Measurements from ENCODE around the gene PHF13.
"Not testable (repeated sequence)": the region's sequence is repeated elsewhere in the genome, so short reads cannot be mapped to it uniquely, and the experiment has no call there.

The PHF13 gene

DNA sequence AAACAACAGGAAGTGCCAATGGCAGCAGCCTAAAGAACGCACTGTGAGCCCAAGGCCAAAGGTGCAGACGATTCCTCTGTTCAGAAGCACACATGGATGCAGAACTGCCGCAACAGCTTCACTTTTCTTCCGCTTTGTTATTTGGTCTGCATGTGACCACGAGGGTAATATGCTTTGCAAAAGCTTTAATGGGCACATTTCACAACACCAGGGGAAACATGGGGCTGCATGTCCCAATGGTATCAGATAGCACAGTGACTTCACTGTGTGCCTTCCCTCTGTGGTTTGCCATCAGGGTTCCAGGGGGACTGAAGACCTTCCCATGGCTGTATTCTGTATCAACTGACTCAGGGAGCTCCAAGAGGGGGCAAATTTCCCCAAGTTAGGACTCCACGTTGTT is 39.5 kb downstream of the PHF13 start:
- Histone ChIP-seq H3K4me1 (ENCODE audit: control insufficient read depth in 1 of 2, insufficient read depth in 1 of 2, low read depth in 1 of 2, low read length in 1 of 2) (peaks cover 9 to 11% of the 10 kb centered on the region in 2 experiments), H3K4me3 (ENCODE audit: low read depth in 1 of 2, low read length in 1 of 2) (no peak overlapping the region), H3K9me3 (no peaks in the 10 kb centered on the region), H3K27me3 (no peaks in the 10 kb centered on the region), H3K36me3 (peaks cover 5% of the 10 kb centered on the region), H3K27ac (no peak overlapping the region)
- no peak for TF ChIP-seq CTCF (IDR thresholded peaks at IDR 0.05)

- no peak for TF ChIP-seq CTCF (IDR thresholded peaks at IDR 0.05)
- Histone ChIP-seq H3K36me3 (peaks cover 5% of the 10 kb centered on the region), H3K4me1 (ENCODE audit: control insufficient read depth in 1 of 2, insufficient read depth in 1 of 2, low read depth in 1 of 2, low read length in 1 of 2) (peaks cover 9 to 11% of the 10 kb centered on the region in 2 experiments), H3K4me3 (ENCODE audit: low read depth in 1 of 2, low read length in 1 of 2) (no peak overlapping the region), H3K9me3 (no peaks in the 10 kb centered on the region), H3K27me3 (no peaks in the 10 kb centered on the region), H3K27ac (no peak overlapping the region)
Observed at GRCh38 chr1:6653436-6654290, 40.1 kb downstream of the PHF13 start.

DNA sequence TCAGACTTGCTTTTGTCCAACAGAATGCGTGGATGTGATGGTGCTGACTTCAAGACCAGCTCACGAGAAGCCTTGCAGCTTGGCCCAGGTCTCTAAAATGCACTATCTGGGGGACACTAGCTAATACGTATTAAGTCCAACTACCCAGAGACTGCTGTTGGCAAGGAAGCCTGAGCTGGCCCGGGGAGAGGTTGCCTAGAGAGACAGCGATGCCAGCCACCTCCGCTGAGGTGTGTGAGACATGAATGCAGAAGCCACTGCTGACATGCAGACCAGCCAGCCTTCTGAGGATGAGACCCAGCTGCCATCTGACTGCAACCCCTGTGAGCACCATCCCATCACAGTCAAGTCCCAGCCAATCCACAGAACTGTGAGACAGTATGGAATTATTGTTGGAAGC is 43.6 kb downstream of the PHF13 start:
- Histone ChIP-seq H3K27me3 (no peaks in the 10 kb centered on the region), H3K36me3 (no peaks in the 10 kb centered on the region), H3K9me3 (no peaks in the 10 kb centered on the region), H3K27ac (no peak overlapping the region), H3K4me1 (ENCODE audit: control insufficient read depth in 1 of 2, insufficient read depth in 1 of 2, low read depth in 1 of 2, low read length in 1 of 2) (peaks cover 9 to 11% of the 10 kb centered on the region in 2 experiments), H3K4me3 (ENCODE audit: low read depth in 1 of 2, low read length in 1 of 2) (no peak overlapping the region)
- TF ChIP-seq CTCF (IDR thresholded peaks at IDR 0.05): no peak

- H3K4me3 ChIP-seq (ENCODE audit: low read depth in 1 of 2, low read length in 1 of 2): no peak overlapping the region
- no peaks in the 10 kb centered on the region for H3K9me3 ChIP-seq
- H3K4me1 ChIP-seq (ENCODE audit: control insufficient read depth in 1 of 2, insufficient read depth in 1 of 2, low read depth in 1 of 2, low read length in 1 of 2): peaks cover 1% of the 10 kb centered on the region in 2 experiments
- no peaks in the 10 kb centered on the region for H3K36me3 ChIP-seq
- no peak overlapping the region for H3K27ac ChIP-seq
- no peak for TF ChIP-seq CTCF (IDR thresholded peaks at IDR 0.05)
- H3K27me3 ChIP-seq: no peaks in the 10 kb centered on the region
Observed at GRCh38 chr1:6658359-6659060, 45.0 kb downstream of the PHF13 start.

- peaks cover 5% of the 10 kb centered on the region for H3K36me3 ChIP-seq
- TF ChIP-seq CTCF (IDR thresholded peaks at IDR 0.05): no peak
- no peaks in the 10 kb centered on the region for H3K9me3 ChIP-seq
- no peak overlapping the region for H3K4me3 ChIP-seq (ENCODE audit: low read depth in 1 of 2, low read length in 1 of 2)
- H3K27me3 ChIP-seq: no peaks in the 10 kb centered on the region
- no peak overlapping the region for H3K27ac ChIP-seq
- no peaks in the 10 kb centered on the region for H3K4me1 ChIP-seq (ENCODE audit: control insufficient read depth in 1 of 2, insufficient read depth in 1 of 2, low read depth in 1 of 2, low read length in 1 of 2)
Observed at GRCh38 chr1:6660415-6661049, 47.0 kb downstream of the PHF13 start.

DNA sequence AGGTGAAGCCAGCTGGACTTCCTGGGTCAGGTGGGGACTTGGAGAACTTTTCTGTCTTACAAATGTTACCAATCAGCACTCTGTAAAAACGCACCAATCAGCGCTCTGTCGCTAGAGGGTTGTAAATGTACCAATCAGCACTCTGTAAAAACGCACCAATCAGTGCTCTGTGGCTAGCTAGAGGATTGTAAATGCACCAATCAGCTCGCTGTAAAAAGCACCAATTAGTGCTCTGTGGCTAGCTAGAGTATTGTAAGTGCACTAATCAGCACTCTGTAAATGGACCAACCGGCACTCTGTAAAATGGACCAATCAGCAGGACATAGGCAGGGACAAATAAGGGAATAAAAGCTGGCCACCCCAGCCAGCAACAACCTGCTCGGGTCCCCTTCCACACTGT is 48.9 kb downstream of the PHF13 start:
- not testable (repeated sequence) for H3K9me3 ChIP-seq, H3K27ac ChIP-seq

More for the DNA sequence above, 48.9 kb downstream of the PHF13 start:
- not testable (repeated sequence) for H3K4me1 ChIP-seq (ENCODE audit: control insufficient read depth in 1 of 2, insufficient read depth in 1 of 2, low read depth in 1 of 2, low read length in 1 of 2); H3K4me3 ChIP-seq (ENCODE audit: low read depth in 1 of 2, low read length in 1 of 2); H3K27me3 ChIP-seq
- peaks cover 21% of the 10 kb centered on the region for H3K36me3 ChIP-seq

Measured in neutrophil (primary cell).